Gastrocnemius medialis (tissue), 4 donors: ENCODE measurements around the gene TMA7. TPM values are rescaled to one million over a fixed set of nuclear protein-coding genes. Genes with fewer than 3 reads are reported as not detected.

Source experiments
- ATAC-seq, 2 donors: fragments of 150-250 bp; one replicate each; pipeline ENCODE4 v1.9.1; 2016
- DNase-seq, 2 donors: peaks; one replicate each; pipeline ENCODE4 v3.0.0-alpha.2; 2019
- H3K27ac ChIP-seq, 4 donors: fragments of 200-600 bp; sonication (generic); 1 replicate in 1 of 4; 2 replicates in 3 of 4; pipeline ENCODE4 v1.5.1; 2016 to 2018; ENCODE audit warnings: mild to moderate bottlenecking in 2 of 4, moderate library complexity in 1 of 4
- H3K27me3 ChIP-seq, 3 donors: fragments of 200-600 bp; sonication (generic) in 2 of 3; 1 replicate in 1 of 3; 2 replicates in 2 of 3; pipeline versions ENCODE4 v1.5.1 to v1.6.0; 2016 to 2019; ENCODE audit warnings: mild to moderate bottlenecking in 1 of 3, moderate library complexity in 1 of 3
- H3K36me3 ChIP-seq, 2 donors: fragments of 200-600 bp; sonication (generic) in 1 of 2; one replicate each; pipeline ENCODE4 v1.5.1; 2017 to 2018
- H3K4me1 ChIP-seq, 2 donors: fragments of 200-600 bp; sonication (generic) in 1 of 2; one replicate each; pipeline ENCODE4 v1.5.1; 2016 to 2017; ENCODE audit warnings: mild to moderate bottlenecking in 2 of 2
- H3K4me3 ChIP-seq, 4 donors: fragments of 200-600 bp; sonication (generic) in 3 of 4; 1 replicate in 1 of 4; 2 replicates in 3 of 4; pipeline ENCODE4 v1.5.1; 2016 to 2019; ENCODE audit warnings: mild to moderate bottlenecking in 2 of 4
- H3K9me3 ChIP-seq, 3 donors: fragments of 200-600 bp; sonication (generic) in 2 of 3; 1 replicate in 1 of 3; 2 replicates in 2 of 3; pipeline ENCODE4 v1.5.1; 2016 to 2019
- CTCF ChIP-seq, 5 experiments: fragments of 450-650 bp in 3 of 5; fragments of 200-600 bp in 2 of 5; sonication (generic) in 2 of 5; IDR thresholded peaks in 4 of 5; conservative IDR thresholded peaks in 1 of 5; 1 replicate in 4 of 5; 2 replicates in 1 of 5; pipeline ENCODE4 v1.5.1; 2016 to 2019; ENCODE audit warnings: antibody characterized with exemption in 5 of 5, mild to moderate bottlenecking in 3 of 5, moderate library complexity in 3 of 5
- POLR2A ChIP-seq, 2 donors: fragments of 450-650 bp; IDR thresholded peaks; one replicate each; pipeline ENCODE4 v1.6.1; 2017; ENCODE audit warnings: antibody characterized with exemption in 2 of 2, mild to moderate bottlenecking in 2 of 2, moderate library complexity in 2 of 2
- in situ Hi-C, 4 donors: fragments of 200-750 bp; cut with MboI; loops; one replicate each; pipeline versions ENCODE4 v1.15.0 to v1.8.0; 2017; ENCODE audit warnings: low sequenced_read_pairs in 4 of 4
- intact Hi-C: fragments of 100-400 bp; cut with DNase I; formaldehyde crosslinking; loops from one replicate; pipeline ENCODE4 v1.15.1; 2023; ENCODE audit warnings: low total_unique reads
- total RNA-seq, 4 donors: library from RNA; depleted of rRNA; stranded (reverse); fragments of >200 nt; gene quantifications; one replicate each; pipeline versions ENCODE4 v1.1.0 to v1.2.3, GENCODE V29; 2016

Gene TMA7
- total RNA-seq, 4 donors from 2014 or later = 202 to 353 (median 294) TPM

GRCh38 chr3:48420561-48420960 lies 19.5 kb upstream of the TMA7 start:
- DNase-seq (no peak), ATAC-seq (no peak)
- H3K4me3 ChIP-seq = no peak overlapping the region
- H3K27ac ChIP-seq = no peak overlapping the region
- no peaks in the 10 kb centered on the region for H3K36me3 ChIP-seq
- in situ Hi-C loops = no loop called here
- no peaks in the 10 kb centered on the region for H3K27me3 ChIP-seq
- H3K4me1 ChIP-seq = no peaks in the 10 kb centered on the region
- H3K9me3 ChIP-seq = no peaks in the 10 kb centered on the region
- intact Hi-C loops = no loop called here
- TF ChIP-seq POLR2A (IDR thresholded peaks at IDR 0.05) (no peak), CTCF (IDR thresholded peaks at IDR 0.05 in 4 of 5, conservative IDR thresholded peaks at IDR 0.05 in 1 of 5) (no peak)

DNA sequence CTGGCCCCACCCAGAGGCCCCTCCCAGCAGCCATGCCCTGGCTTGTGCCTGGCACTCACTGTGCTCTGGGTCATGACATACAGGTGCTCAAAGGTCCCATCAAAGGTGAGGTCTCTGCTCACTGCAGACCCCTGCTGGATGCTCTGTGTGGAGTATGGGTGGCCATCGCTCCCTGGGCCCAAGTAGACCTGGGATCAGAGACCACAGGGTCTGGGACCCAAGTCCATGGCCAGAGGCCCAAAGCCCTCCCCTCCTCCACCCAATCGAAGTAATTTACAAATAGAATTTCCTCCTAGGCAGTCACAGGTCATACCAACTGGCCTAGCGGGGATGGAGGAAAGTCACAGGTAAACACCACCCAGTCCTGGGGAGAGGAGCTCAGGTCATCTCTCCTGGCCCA lies 17.8 kb upstream of the TMA7 start:
- H3K36me3 ChIP-seq = no peaks in the 10 kb centered on the region
- intact Hi-C loops (no loop called here), in situ Hi-C loops (no loop called here)
- no peak overlapping the region for H3K27ac ChIP-seq
- ATAC-seq = no peak
- no peak overlapping the region for H3K4me3 ChIP-seq
- TF ChIP-seq CTCF (IDR thresholded peaks at IDR 0.05 in 4 of 5, conservative IDR thresholded peaks at IDR 0.05 in 1 of 5) = no peak
- H3K27me3 ChIP-seq = no peaks in the 10 kb centered on the region
- no peak for DNase-seq
- no peaks in the 10 kb centered on the region for H3K9me3 ChIP-seq
- H3K4me1 ChIP-seq = peaks cover 0 to 5% of the 10 kb centered on the region in 2 donors

- Histone ChIP-seq H3K4me1 (peaks cover 0 to 5% of the 10 kb centered on the region in 2 donors), H3K27ac (no peak overlapping the region), H3K4me3 (no peak overlapping the region), H3K36me3 (no peaks in the 10 kb centered on the region), H3K27me3 (no peaks in the 10 kb centered on the region), H3K9me3 (no peaks in the 10 kb centered on the region)
- no peak for TF ChIP-seq CTCF (IDR thresholded peaks at IDR 0.05 in 4 of 5, conservative IDR thresholded peaks at IDR 0.05 in 1 of 5)
- intact Hi-C loops (no loop called here), in situ Hi-C loops (no loop called here)
- ATAC-seq = no peak
- no peak for DNase-seq
Observed at GRCh38 chr3:48422681-48423080, 17.4 kb upstream of the TMA7 start.

- intact Hi-C loops = no loop called here
- Histone ChIP-seq H3K4me3 (no peak overlapping the region), H3K4me1 (peaks cover 0 to 5% of the 10 kb centered on the region in 2 donors), H3K36me3 (no peaks in the 10 kb centered on the region), H3K9me3 (no peaks in the 10 kb centered on the region), H3K27me3 (peaks cover 0 to 4% (median 0%) of the 10 kb centered on the region in 3 donors), H3K27ac (no peak overlapping the region)
- DNase-seq (no peak), ATAC-seq (no peak)
- in situ Hi-C loops = no loop called here
- TF ChIP-seq POLR2A (IDR thresholded peaks at IDR 0.05) (no peak), CTCF (IDR thresholded peaks at IDR 0.05 in 4 of 5, conservative IDR thresholded peaks at IDR 0.05 in 1 of 5) (no peak)
Observed at GRCh38 chr3:48423241-48423882, 16.7 kb upstream of the TMA7 start.
